DMS153 treated with DMSO at 0.1 percent for 48 hours (cell line): ENCODE results near the gene RTL1.

Experiments used
- DNase-seq: peaks from one replicate; lab custom pipeline; 2025; ENCODE audit not compliant: unreplicated experiment; lab: John Stamatoyannopoulos, UW

RTL1 gene

GRCh38 chr14:100882991-100883788 lies 20.3 kb downstream of the RTL1 start:
- DNase-seq = no peak

- DNase-seq = no peak
Measured at GRCh38 chr14:100882026-100882967, 21.2 kb downstream of the RTL1 start.

GRCh38 chr14:100881211-100882025 lies 22.1 kb downstream of the RTL1 start:
- DNase-seq = no peak

- no peak for DNase-seq
Measured at GRCh38 chr14:100880271-100881101, 23.0 kb downstream of the RTL1 start.

GRCh38 chr14:100879782-100880181 lies 23.7 kb downstream of the RTL1 start:
- DNase-seq = no peak

- no peak for DNase-seq
Measured at GRCh38 chr14:100879194-100879593, 24.3 kb downstream of the RTL1 start.

- DNase-seq = no peak
Measured at GRCh38 chr14:100878271-100879146, 25.0 kb downstream of the RTL1 start.

GRCh38 chr14:100875861-100876590 lies 27.5 kb downstream of the RTL1 start:
- no peak for DNase-seq

- DNase-seq = no peak
Measured at GRCh38 chr14:100875126-100875525, 28.4 kb downstream of the RTL1 start.

GRCh38 chr14:100874411-100875091 lies 29.0 kb downstream of the RTL1 start:
- DNase-seq = no peak

GRCh38 chr14:100874051-100874410 lies 29.5 kb downstream of the RTL1 start:
- DNase-seq = no peak

- no peak for DNase-seq
Measured at GRCh38 chr14:100873096-100873482, 30.4 kb downstream of the RTL1 start.

GRCh38 chr14:100872259-100873095 lies 31.0 kb downstream of the RTL1 start:
- DNase-seq = no peak

GRCh38 chr14:100871234-100872186 lies 32.0 kb downstream of the RTL1 start:
- DNase-seq = no peak

GRCh38 chr14:100868621-100869370 lies 34.7 kb downstream of the RTL1 start:
- DNase-seq = no peak
